Measurements from ENCODE around the gene GABBR1.

Gene GABBR1

DNA sequence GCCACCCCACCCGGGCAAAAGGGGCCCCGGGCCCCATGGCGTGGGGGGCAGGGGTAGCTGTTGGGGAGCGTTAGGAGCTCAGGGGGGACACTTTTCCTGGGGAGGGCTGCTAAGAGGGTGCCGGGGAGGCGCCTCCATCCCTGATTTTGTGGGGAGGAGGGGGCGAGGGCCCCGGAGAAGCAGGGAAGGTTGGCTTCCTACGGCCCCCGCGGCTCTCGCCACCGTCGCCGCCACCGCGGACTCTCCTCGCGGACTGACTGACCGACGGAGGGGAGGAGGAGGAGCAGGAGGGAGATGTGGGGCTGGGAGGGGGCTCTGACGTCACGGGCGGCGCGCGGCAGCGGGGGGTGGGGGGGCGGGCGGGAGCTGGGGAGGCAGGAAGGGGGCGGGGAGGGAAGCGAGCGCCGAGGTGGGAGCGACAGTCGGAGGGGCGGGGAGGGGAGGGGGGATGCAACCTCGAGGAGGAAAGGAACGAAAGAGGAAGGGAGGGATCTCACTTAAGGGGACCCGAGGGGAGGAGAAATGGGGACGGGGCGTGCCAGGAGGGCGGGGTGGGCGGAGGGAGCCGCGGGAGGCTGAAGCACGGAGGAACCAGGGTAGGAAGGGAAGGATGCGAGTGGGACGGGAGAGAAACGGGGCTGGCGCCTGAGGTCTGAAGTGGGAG lies 5.1 kb downstream of the GABBR1 start:
- Histone ChIP-seq H3K4me3 (ENCODE audit: low read length) (peak overlapping the region; percentile 69), H3K27ac (ENCODE audit: low read depth, low read length) (peak overlapping the region; percentile 64), H3K36me3 (ENCODE audit: control insufficient read depth, insufficient read depth, low read length) (peaks cover 3% of the 10 kb centered on the region), H3K4me1 (ENCODE audit: control insufficient read depth, insufficient read depth, low read length) (peaks cover 8% of the 10 kb centered on the region), H3K27me3 (ENCODE audit: control insufficient read depth, insufficient read depth, low read length) (peaks cover 2% of the 10 kb centered on the region), H3K9ac (ENCODE audit: low read length) (no peak overlapping the region)

DNA sequence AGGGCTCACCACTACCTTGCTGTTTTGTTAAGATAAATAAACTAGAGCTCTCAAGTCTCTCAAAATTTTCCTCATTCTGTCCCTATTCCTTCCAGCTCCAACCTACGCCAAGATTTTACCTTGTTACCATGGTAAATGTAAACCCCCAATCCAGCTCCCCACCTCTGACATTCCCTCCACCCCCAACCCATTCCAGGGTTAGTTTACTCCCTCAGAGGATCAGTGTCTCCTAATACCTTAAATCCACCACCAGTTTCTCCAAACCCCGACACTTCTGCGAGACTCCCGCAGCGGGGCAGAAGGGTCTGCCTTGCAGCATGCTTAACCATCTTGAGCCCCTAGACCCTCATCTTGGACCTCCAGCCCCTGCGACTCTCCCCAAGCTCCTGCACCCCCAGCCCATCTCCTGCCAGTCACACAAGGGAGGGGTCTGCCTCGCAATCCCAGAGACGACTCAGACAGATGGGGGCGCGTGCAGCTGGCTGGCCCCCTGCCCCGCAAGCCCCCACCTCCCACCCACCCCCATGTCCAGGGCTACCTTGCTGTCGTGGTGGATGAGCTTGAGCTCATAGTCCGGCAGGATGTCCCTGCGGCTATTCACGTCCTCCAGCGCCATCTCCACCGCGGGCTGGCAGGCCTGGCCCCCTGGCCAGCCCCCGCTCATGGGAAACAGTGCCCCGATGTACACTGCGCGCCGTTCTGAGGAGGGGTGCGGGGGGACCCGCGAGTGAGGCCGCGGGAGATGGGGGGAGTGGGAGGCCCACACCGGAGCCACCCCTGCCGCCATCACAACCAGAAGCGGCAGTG lies 5.8 kb downstream of the GABBR1 start:
- peak overlapping the region; percentile 69 for H3K4me3 ChIP-seq (ENCODE audit: low read length)
- no peak overlapping the region for H3K9ac ChIP-seq (ENCODE audit: low read length)
- peaks cover 3% of the 10 kb centered on the region for H3K36me3 ChIP-seq (ENCODE audit: control insufficient read depth, insufficient read depth, low read length)
- peaks cover 8% of the 10 kb centered on the region for H3K4me1 ChIP-seq (ENCODE audit: control insufficient read depth, insufficient read depth, low read length)
- peaks cover 2% of the 10 kb centered on the region for H3K27me3 ChIP-seq (ENCODE audit: control insufficient read depth, insufficient read depth, low read length)
- H3K27ac ChIP-seq (ENCODE audit: low read depth, low read length) = no peak overlapping the region

DNA sequence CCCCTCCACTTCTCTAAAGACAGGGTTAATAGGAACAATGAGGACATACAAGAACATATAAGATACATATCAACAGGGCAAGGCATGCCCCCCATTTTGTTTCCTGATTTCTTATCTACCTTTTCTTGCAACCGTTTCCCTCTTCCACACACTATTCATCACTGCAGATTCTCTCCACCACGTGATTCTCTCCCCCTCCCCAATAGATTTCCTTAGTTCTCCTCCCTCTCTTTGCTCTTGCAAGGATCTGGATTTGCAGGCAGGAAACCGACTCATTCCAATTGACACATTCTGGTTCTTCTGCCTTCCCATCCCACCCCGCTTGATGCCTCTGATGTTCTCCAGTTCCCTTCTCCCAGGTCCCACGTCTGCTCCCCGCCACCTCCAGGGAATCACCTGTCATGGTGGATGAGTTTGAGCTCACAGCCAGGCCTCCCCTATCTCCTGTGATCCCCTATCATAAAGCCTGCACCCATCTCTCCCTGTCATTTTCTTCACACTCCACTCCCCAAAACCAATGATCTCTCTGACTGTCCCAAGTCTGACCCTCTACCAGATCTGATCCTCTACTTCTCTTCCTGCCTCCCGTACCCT lies 7.5 kb downstream of the GABBR1 start:
- Histone ChIP-seq H3K4me1 (ENCODE audit: control insufficient read depth, insufficient read depth, low read length) (peaks cover 3% of the 10 kb centered on the region), H3K27me3 (ENCODE audit: control insufficient read depth, insufficient read depth, low read length) (no peaks in the 10 kb centered on the region), H3K27ac (ENCODE audit: low read depth, low read length) (no peak overlapping the region), H3K9ac (ENCODE audit: low read length) (no peak overlapping the region), H3K4me3 (ENCODE audit: low read length) (no peak overlapping the region), H3K36me3 (ENCODE audit: control insufficient read depth, insufficient read depth, low read length) (peaks cover 10% of the 10 kb centered on the region)

DNA sequence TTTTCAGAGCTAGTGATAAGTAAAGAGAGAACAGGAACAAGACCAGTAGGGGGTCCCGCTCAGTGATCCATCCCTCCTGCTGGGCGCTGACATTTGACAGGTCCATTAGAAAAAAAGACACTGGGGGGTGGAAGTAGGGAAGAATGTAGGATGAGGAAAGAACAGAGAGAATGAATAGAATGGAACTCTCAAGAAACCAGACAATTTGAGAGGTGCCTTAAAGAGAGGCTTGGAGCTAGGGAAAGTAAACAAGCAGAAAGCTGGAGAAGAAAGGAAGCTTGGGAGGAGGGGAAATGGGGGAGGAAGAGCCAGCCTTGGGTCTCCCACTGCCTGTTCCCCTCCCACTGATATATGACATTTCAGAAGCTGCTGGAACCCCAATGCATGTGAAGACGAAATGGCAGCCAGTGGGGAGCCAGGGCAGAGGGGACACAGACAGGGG lies 8.4 kb downstream of the GABBR1 start:
- Histone ChIP-seq H3K4me3 (ENCODE audit: low read length) (no peak overlapping the region), H3K9ac (ENCODE audit: low read length) (no peak overlapping the region), H3K27ac (ENCODE audit: low read depth, low read length) (no peak overlapping the region), H3K27me3 (ENCODE audit: control insufficient read depth, insufficient read depth, low read length) (no peaks in the 10 kb centered on the region), H3K4me1 (ENCODE audit: control insufficient read depth, insufficient read depth, low read length) (peaks cover 3% of the 10 kb centered on the region), H3K36me3 (ENCODE audit: control insufficient read depth, insufficient read depth, low read length) (peaks cover 12% of the 10 kb centered on the region)

DNA sequence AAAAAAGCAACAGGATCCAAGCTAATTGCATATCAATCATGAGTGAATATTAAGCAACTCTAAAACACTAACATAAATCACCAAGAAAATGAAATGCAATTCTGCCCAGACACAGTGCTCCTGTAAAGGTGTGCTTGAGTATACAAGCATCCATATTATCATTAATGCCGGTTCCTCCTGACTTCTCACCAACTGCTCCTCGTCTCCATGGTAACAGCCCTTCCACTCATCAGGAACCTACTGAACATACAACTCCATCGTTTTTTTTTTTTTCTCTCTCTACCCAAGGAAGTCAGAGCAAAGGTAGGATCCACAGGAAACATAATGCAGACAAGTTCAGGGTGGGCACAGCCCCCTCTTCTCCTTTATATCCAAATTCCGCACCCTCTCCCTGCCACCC lies 12.4 kb downstream of the GABBR1 start:
- Histone ChIP-seq H3K36me3 (ENCODE audit: control insufficient read depth, insufficient read depth, low read length) (peaks cover 12% of the 10 kb centered on the region), H3K4me1 (ENCODE audit: control insufficient read depth, insufficient read depth, low read length) (no peaks in the 10 kb centered on the region), H3K27ac (ENCODE audit: low read depth, low read length) (no peak overlapping the region), H3K4me3 (ENCODE audit: low read length) (no peak overlapping the region), H3K9ac (ENCODE audit: low read length) (no peak overlapping the region), H3K27me3 (ENCODE audit: control insufficient read depth, insufficient read depth, low read length) (no peaks in the 10 kb centered on the region)

DNA sequence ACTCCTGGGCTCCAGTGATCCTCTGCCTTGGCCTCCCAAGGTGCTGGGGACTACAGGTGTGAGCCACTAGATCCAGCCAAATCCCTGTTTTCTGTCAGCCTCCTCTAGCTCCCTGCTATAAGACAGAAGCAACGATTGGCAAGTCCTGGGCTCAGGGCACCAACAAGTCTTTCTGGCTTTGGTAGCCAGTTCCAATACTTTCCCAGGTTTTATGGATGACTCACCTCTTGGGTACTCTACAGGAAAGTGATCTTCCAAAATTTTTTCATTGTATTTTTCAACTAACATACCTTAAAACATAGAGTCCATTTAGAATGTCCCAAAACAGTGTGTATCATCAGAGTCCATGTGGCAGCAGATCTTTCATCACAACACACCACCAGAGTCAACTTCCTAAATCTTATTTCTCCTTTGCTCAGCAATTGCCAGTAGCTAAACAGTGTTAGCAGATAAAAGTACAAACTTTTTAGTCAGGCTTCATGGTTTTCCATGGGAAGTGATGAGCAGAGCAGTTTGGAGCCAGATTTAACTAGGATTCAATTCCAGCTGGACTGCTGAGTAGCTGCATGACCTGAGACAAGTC lies 13.3 kb downstream of the GABBR1 start:
- Histone ChIP-seq H3K9ac (ENCODE audit: low read length) (no peak overlapping the region), H3K4me1 (ENCODE audit: control insufficient read depth, insufficient read depth, low read length) (no peaks in the 10 kb centered on the region), H3K4me3 (ENCODE audit: low read length) (no peak overlapping the region), H3K27ac (ENCODE audit: low read depth, low read length) (no peak overlapping the region), H3K27me3 (ENCODE audit: control insufficient read depth, insufficient read depth, low read length) (no peaks in the 10 kb centered on the region), H3K36me3 (ENCODE audit: control insufficient read depth, insufficient read depth, low read length) (peaks cover 12% of the 10 kb centered on the region)

DNA sequence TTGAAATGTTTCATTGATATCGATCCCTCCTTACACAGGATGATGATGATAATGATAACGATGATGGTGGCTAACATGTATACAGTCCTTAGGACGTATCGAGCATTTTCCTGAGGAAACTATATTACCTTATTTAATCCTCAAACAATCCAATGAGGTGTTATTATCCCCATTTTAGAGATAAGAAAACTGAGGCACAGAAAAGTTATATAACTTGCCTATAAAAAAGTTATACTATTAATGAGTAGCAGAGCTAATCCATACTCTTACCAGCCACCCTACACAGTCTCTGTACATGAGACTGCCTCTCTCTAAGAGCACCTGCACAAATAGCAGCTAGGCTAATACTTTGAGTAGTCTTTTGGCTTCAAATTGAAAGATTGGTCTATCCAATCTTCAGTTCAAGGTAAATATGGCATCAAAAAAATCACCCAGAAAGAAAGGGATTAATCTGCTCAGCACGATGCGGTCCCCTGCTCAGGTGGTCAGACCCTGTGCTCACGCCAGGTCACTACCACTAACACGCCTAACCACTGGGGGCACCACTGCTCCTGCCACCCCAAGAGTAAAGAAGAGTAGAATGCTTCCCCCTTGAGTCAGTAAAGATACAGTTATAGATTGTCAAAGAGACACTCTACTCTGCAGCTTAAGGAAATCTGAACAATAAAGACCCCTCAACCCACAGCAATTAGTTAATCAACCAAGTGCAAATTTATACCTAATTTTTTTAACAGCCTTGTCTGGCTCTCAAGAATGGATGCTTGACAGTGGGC lies 15.0 kb downstream of the GABBR1 start:
- Histone ChIP-seq H3K27me3 (ENCODE audit: control insufficient read depth, insufficient read depth, low read length) (no peaks in the 10 kb centered on the region), H3K9ac (ENCODE audit: low read length) (no peak overlapping the region), H3K36me3 (ENCODE audit: control insufficient read depth, insufficient read depth, low read length) (peaks cover 9% of the 10 kb centered on the region), H3K27ac (ENCODE audit: low read depth, low read length) (no peak overlapping the region), H3K4me3 (ENCODE audit: low read length) (no peak overlapping the region), H3K4me1 (ENCODE audit: control insufficient read depth, insufficient read depth, low read length) (no peaks in the 10 kb centered on the region)

DNA sequence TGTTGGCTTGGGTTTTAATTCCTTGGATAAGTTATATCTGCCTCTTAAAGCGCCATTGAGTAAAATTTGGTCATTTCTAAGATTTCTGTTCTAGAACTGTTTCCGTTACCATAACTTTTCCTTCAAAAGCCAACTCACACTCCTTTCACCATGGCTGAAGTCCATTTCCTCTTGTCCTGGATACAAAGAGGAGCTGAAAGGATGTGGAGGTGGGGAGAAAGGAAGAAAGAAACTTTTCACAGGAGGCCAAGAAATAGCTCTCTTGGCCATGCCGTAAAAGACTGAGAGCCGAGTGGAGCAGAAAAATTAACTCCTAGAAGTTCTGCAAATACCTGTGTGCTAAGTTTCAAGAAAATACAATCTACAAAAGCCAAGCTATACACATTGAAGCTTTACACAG lies 21.6 kb downstream of the GABBR1 start:
- H3K27ac ChIP-seq (ENCODE audit: low read depth, low read length) = no peak overlapping the region
- no peaks in the 10 kb centered on the region for H3K27me3 ChIP-seq (ENCODE audit: control insufficient read depth, insufficient read depth, low read length)
- H3K4me1 ChIP-seq (ENCODE audit: control insufficient read depth, insufficient read depth, low read length) = no peaks in the 10 kb centered on the region
- H3K4me3 ChIP-seq (ENCODE audit: low read length) = no peak overlapping the region
- H3K9ac ChIP-seq (ENCODE audit: low read length) = no peak overlapping the region
- H3K36me3 ChIP-seq (ENCODE audit: control insufficient read depth, insufficient read depth, low read length) = peaks cover 4% of the 10 kb centered on the region

DNA sequence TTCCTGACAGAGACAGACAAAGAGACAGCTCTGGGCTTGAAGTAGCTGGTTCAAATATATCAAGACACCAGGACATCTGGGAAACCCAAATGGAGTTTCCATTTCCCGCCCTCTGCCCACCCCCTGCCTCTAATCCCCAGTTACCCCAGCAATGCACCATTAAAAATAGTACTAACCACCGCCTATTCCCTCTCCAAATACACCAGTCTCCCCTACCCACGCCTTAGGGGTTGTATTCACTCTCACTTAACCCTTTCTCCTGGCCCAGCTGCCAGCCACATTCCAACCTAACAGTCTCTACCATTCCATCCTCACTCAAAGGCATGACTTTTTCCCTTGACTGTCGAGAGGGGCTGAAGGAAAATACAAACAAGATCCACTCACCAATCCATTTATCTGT lies 22.4 kb downstream of the GABBR1 start:
- H3K4me1 ChIP-seq (ENCODE audit: control insufficient read depth, insufficient read depth, low read length) = no peaks in the 10 kb centered on the region
- no peak overlapping the region for H3K9ac ChIP-seq (ENCODE audit: low read length)
- H3K27me3 ChIP-seq (ENCODE audit: control insufficient read depth, insufficient read depth, low read length) = no peaks in the 10 kb centered on the region
- H3K27ac ChIP-seq (ENCODE audit: low read depth, low read length) = no peak overlapping the region
- H3K36me3 ChIP-seq (ENCODE audit: control insufficient read depth, insufficient read depth, low read length) = peaks cover 4% of the 10 kb centered on the region
- no peak overlapping the region for H3K4me3 ChIP-seq (ENCODE audit: low read length)

DNA sequence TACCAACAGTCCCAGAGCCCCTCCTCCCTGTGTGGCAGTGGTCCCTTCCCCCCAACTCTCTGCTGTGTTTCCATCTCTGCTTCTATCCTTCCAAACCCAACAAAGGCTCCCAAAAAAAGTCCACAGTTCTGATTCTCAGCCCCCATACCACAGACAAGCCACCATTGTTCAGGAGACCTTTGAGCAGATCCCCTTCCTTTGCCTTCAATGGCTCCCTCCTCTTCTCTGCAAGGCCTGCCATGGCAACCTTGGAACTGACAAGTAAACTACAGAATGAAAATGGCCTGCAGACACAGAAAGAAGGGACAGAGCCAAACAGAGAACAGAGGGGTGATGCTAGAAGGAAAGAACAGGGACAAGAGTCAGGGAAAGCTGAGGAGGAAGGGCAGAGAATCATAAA lies 24.9 kb downstream of the GABBR1 start:
- Histone ChIP-seq H3K9ac (ENCODE audit: low read length) (no peak overlapping the region), H3K4me3 (ENCODE audit: low read length) (no peak overlapping the region), H3K27me3 (ENCODE audit: control insufficient read depth, insufficient read depth, low read length) (no peaks in the 10 kb centered on the region), H3K27ac (ENCODE audit: low read depth, low read length) (no peak overlapping the region), H3K4me1 (ENCODE audit: control insufficient read depth, insufficient read depth, low read length) (no peaks in the 10 kb centered on the region), H3K36me3 (ENCODE audit: control insufficient read depth, insufficient read depth, low read length) (peaks cover 10% of the 10 kb centered on the region)

DNA sequence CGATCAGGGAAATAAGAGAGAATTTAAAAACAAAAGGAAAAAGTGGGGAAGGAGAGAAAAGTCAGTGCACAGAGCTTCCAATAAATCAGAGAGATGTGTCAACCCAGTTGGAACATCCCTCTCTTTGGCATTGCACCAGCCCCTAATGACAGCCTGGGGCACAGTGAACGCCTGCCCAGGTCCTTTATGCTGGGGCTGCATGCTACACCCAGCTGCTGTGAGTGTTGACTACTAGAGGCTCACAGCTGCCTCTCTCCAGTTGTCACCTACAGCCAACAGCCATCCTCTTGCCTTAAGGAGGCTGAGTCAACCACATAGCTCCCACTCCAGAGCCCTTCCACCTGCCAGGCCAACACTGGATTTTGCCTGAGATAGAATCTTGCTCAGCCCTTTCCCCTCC lies 29.1 kb downstream of the GABBR1 start:
- Histone ChIP-seq H3K36me3 (ENCODE audit: control insufficient read depth, insufficient read depth, low read length) (peaks cover 12% of the 10 kb centered on the region), H3K4me3 (ENCODE audit: low read length) (no peak overlapping the region), H3K9ac (ENCODE audit: low read length) (no peak overlapping the region), H3K27ac (ENCODE audit: low read depth, low read length) (no peak overlapping the region), H3K4me1 (ENCODE audit: control insufficient read depth, insufficient read depth, low read length) (no peaks in the 10 kb centered on the region), H3K27me3 (ENCODE audit: control insufficient read depth, insufficient read depth, low read length) (no peaks in the 10 kb centered on the region)

DNA sequence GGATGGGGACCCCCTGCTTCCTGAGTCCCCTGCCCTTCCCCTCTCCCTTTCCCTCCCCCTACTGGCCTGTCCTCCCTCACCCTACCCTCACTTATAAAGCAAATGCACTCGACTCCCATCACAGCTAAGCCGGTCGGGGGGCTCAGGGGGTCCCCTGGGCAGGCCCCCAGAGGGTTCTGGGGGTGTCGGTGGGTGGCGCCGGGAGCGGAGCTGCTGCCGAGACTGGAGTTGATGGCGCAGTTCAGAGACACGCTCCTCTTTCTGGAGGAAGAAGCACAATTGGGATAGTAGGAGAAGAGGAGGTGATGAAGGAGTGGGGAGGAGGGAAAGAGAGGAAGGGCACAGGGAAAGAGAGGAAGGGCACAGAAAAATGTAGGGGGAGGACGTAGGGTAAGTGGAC lies 29.5 kb downstream of the GABBR1 start:
- Histone ChIP-seq H3K4me3 (ENCODE audit: low read length) (no peak overlapping the region), H3K9ac (ENCODE audit: low read length) (no peak overlapping the region), H3K4me1 (ENCODE audit: control insufficient read depth, insufficient read depth, low read length) (no peaks in the 10 kb centered on the region), H3K27ac (ENCODE audit: low read depth, low read length) (no peak overlapping the region), H3K27me3 (ENCODE audit: control insufficient read depth, insufficient read depth, low read length) (no peaks in the 10 kb centered on the region), H3K36me3 (ENCODE audit: control insufficient read depth, insufficient read depth, low read length) (peaks cover 12% of the 10 kb centered on the region)
